ENCODE data around the gene SLC4A4. TPM values are rescaled to one million over a fixed set of nuclear protein-coding genes. Genes with fewer than 3 reads are reported as not detected.
A peak's percentile ranks its signal among the peaks of the same experiment; 100 is the strongest.

Gene SLC4A4
- total RNA-seq, 1 experiment from 2014 or later = 1.8 TPM

DNA sequence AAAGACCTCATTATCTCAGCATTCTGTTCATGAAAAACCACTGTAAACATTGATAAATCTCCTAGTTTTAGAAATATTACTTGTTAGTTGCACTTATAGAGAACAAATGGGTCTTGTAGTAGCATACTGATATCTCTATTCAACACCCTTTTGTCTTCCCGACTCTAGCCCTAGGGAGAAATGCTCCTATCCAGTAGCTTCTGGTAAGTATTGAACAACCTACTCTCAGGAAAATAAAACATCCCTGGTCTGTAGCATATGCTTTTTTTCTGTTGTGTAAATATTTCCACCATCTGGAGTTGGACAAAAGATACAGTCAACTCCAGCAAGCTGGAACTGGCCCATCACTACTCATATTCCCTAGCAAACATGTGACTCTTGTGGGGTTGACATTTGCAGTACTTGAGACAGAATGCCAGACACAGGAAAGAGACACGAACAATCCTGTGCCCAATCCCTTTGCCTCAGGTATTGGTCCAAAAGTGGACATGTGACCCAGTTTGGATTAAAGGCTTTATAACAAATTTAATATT, 256.8 kb downstream of the SLC4A4 start:
- DNase-seq (ENCODE audit: low read depth) = no peak

DNA sequence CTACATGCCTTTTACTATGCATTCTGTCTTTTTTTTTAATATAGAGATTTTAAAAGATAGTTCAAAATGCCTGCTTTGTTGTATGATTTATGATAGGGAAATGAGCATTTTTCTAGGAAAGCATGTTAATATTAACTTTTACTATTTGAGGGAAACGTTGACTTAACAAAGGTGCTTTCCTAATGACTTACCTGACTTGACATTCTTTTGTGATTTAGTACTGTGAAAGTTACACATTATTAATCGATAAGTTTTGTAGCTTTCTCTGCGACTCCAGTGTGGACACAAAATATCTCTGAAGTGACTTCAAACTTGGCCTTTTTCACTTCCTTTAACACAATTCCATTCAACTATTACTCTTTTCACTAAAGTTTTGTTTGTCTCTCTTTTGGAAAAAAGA, 260.8 kb downstream of the SLC4A4 start:
- DNase-seq (ENCODE audit: low read depth) = no peak

GRCh38 chr4:71602289-71602900, 263.6 kb downstream of the SLC4A4 start:
- no peak for DNase-seq (ENCODE audit: low read depth)

DNA sequence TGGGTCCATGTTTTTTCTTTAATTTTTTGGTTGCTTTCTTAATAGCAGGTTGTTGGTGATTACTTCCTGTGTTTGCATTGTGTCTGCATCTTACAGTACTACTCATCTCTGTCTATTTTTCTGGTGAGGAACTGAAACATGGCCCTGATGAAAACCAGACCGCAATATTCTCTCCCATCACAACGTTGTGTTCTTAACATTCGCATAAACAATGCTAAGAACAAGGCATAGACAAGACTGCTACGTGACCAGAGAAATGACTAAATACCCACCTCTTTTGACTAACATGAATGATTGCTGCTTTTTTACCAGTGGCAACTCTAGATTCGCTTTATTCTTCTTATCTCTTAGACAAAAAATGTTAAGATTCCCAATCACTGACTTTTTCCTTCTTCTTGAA, 266.0 kb downstream of the SLC4A4 start:
- DNase-seq (ENCODE audit: low read depth) = no peak

- DNase-seq (ENCODE audit: low read depth) = no peak
Measured at GRCh38 chr4:71607109-71607508, 268.3 kb downstream of the SLC4A4 start.

GRCh38 chr4:71607780-71608677, 269.2 kb downstream of the SLC4A4 start:
- peak; percentile 36 for DNase-seq (ENCODE audit: low read depth)

DNA sequence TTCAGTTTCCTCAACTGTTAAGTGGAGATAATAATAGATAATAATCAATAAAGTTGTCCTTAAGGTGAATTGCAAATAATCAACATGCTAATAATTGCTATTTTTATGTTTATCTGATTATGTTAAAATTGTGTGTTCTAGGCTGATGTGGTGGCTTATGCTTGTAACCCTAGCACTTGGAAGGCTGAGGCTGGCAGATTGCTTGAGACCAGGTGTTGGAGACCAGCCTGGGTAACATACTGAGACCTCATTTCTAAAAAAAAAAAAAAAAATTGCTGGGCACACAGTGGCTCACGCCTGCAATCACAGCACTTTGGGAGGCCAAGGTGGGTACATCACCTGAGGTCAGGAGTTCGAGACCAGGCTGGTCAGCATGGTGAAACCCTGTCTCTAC, 269.9 kb downstream of the SLC4A4 start:
- no peak for DNase-seq (ENCODE audit: low read depth)

DNA sequence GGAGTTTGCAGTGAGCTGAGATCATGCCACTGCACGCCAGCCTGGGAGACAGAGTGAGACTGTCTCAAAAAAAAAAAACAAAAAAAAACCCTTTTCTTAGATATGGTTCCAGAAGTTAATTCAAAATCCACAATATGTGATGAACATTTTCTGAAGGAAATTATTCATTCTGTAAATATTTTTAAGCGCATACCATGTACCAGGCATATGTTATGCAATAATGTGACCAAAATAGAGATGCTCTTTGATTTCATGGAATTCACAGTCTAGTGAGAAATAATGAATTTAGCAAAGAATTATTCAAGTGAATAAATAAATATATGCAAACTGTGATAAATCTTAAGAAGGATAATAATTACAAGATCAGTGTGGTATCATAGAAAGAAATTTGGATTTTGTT, 270.3 kb downstream of the SLC4A4 start:
- DNase-seq (ENCODE audit: low read depth) = peak; percentile 3

DNA sequence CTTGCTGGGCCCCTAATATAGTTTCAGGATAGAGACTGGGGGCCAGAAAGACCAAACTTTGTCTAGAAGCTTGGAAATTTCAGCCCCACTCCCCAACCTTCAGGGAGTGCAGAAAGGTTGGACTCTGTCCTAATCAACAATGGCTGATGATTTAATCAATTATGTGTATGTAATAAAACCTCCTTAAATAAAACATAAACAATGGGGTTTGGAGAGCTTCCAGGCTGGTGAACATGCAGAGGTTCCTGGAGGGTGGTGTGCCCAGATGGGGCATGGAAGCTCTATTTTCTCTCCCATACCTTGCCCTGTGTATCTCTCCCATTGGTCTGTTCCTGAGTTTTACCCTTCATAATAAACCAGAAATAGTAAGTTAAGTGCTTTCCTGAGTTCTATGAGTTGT, 270.8 kb downstream of the SLC4A4 start:
- no peak for DNase-seq (ENCODE audit: low read depth)

GRCh38 chr4:71614621-71615020, 275.8 kb downstream of the SLC4A4 start:
- DNase-seq (ENCODE audit: low read depth) = no peak

DNA sequence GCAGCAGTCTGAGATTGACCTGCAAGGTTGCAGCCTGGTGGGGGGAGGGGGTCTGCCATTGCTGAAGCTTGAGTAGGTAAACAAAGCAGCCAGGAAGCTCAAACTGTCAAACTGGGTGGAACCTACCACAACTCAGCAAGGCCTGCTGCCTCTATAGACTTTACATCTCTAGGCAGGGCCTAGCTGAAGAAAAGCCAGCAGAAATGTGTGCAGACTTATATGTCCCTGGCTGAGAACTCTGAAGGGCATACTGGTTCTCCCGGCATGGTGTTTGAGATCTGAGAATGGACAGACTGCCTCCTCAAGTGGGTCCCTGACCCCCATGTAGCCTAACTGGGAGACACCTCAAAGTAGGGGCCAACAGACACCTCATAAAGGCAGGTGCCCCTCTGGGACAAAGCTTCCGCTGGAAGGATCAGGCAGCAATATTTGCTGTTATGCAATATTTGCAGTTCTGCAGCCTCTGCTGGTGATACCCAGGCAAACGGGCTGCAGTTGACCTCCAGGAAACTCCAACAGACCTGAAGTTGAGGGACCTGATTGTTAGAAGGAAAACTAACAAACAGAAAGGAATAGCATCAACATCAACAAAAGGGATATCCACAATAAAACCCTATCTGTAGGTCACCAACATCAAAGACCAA, 277.5 kb downstream of the SLC4A4 start:
- no peak for DNase-seq (ENCODE audit: low read depth)

Data from LHCN-M2 (cell line).